ENCODE results near the gene OCA2.

OCA2 gene

GRCh38 chr15:27707257-27707656, 391.9 kb downstream of the OCA2 start:
- no peak overlapping the region for H3K4me3 ChIP-seq (replicated peaks; ENCODE audit: low read depth, low read length)
- TF ChIP-seq CTCF (IDR thresholded peaks at IDR 0.05; ENCODE audit: low read length, missing control alignments) = no peak
- DNase-seq (ENCODE audit: low read depth) = no peak

- DNase-seq (ENCODE audit: low read depth) = no peak
- no peak overlapping the region for H3K4me3 ChIP-seq (replicated peaks; ENCODE audit: low read depth, low read length)
- TF ChIP-seq CTCF (IDR thresholded peaks at IDR 0.05; ENCODE audit: low read length, missing control alignments) = no peak
Measured at GRCh38 chr15:27706300-27706699, 392.8 kb downstream of the OCA2 start.

- no peak for TF ChIP-seq CTCF (IDR thresholded peaks at IDR 0.05; ENCODE audit: low read length, missing control alignments)
- no peak for DNase-seq (ENCODE audit: low read depth)
- H3K4me3 ChIP-seq (replicated peaks; ENCODE audit: low read depth, low read length) = no peak overlapping the region
Measured at GRCh38 chr15:27705056-27705455, 394.1 kb downstream of the OCA2 start.

All from fibroblast of pulmonary artery (primary cell).